Ishikawa (cell line): Measurements from ENCODE around the gene MRPS24.

Source experiments
- CEBPB ChIP-seq: IDR thresholded peaks from 2 replicates; pipeline ENCODE4 v1.6.1; 2012
- CREB1 ChIP-seq: IDR thresholded peaks from 2 replicates; pipeline ENCODE4 v1.6.1; 2012; ENCODE audit warnings: low read depth
- EGR1 ChIP-seq: IDR thresholded peaks from 2 replicates; pipeline ENCODE4 v1.6.1; 2012
- EP300 ChIP-seq: IDR thresholded peaks from 2 replicates; pipeline ENCODE4 v1.6.1; 2012; ENCODE audit warnings: borderline replicate concordance
- FOXM1 ChIP-seq: IDR thresholded peaks from 2 replicates; pipeline ENCODE4 v1.6.1; 2012; ENCODE audit warnings: low read depth, borderline replicate concordance
- MAX ChIP-seq: IDR thresholded peaks from 2 replicates; pipeline ENCODE4 v1.6.1; 2012
- NFIC ChIP-seq: IDR thresholded peaks from 2 replicates; pipeline ENCODE4 v1.6.1; 2012
- RAD21 ChIP-seq: IDR thresholded peaks from 2 replicates; pipeline ENCODE4 v1.6.1; 2012; ENCODE audit warnings: low read depth
- TAF1 ChIP-seq: IDR thresholded peaks from 2 replicates; pipeline ENCODE4 v1.6.1; 2012; ENCODE audit warnings: low read depth, mild to moderate bottlenecking
- TCF12 ChIP-seq: IDR thresholded peaks from 2 replicates; pipeline ENCODE4 v1.6.1; 2012; ENCODE audit warnings: low read depth
- TEAD4 ChIP-seq: IDR thresholded peaks from 2 replicates; pipeline ENCODE4 v1.6.1; 2012
- YY1 ChIP-seq: IDR thresholded peaks from 2 replicates; pipeline ENCODE4 v1.6.1; 2012; ENCODE audit warnings: low read depth
- ZBTB7A ChIP-seq: IDR thresholded peaks from 2 replicates; pipeline ENCODE4 v1.6.1; 2012; ENCODE audit warnings: low read depth
- TF ChIP-seq, protein P1 (sequence below): IDR thresholded peaks from 2 replicates; pipeline ENCODE4 v1.6.1; 2012
- TF ChIP-seq, protein P2 (sequence below): IDR thresholded peaks from 2 replicates; pipeline ENCODE4 v1.6.1; 2012; ENCODE audit warnings: low read depth, mild to moderate bottlenecking

MRPS24 gene

GRCh38 chr7:43905956-43906330, 36.6 kb upstream of the MRPS24 start:
- TF ChIP-seq, protein P1, sequence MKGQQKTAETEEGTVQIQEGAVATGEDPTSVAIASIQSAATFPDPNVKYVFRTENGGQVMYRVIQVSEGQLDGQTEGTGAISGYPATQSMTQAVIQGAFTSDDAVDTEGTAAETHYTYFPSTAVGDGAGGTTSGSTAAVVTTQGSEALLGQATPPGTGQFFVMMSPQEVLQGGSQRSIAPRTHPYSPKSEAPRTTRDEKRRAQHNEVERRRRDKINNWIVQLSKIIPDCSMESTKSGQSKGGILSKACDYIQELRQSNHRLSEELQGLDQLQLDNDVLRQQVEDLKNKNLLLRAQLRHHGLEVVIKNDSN = no peak
- no peak for TF ChIP-seq NFIC

- TF ChIP-seq ZBTB7A (no peak), CREB1 (no peak), CEBPB (no peak), FOXM1 (no peak), EP300 (no peak), YY1 (no peak), TCF12 (no peak), MAX (no peak), TEAD4 (no peak), NFIC (no peak)
- TF ChIP-seq, protein P1 = no peak
- TF ChIP-seq, protein P2, sequence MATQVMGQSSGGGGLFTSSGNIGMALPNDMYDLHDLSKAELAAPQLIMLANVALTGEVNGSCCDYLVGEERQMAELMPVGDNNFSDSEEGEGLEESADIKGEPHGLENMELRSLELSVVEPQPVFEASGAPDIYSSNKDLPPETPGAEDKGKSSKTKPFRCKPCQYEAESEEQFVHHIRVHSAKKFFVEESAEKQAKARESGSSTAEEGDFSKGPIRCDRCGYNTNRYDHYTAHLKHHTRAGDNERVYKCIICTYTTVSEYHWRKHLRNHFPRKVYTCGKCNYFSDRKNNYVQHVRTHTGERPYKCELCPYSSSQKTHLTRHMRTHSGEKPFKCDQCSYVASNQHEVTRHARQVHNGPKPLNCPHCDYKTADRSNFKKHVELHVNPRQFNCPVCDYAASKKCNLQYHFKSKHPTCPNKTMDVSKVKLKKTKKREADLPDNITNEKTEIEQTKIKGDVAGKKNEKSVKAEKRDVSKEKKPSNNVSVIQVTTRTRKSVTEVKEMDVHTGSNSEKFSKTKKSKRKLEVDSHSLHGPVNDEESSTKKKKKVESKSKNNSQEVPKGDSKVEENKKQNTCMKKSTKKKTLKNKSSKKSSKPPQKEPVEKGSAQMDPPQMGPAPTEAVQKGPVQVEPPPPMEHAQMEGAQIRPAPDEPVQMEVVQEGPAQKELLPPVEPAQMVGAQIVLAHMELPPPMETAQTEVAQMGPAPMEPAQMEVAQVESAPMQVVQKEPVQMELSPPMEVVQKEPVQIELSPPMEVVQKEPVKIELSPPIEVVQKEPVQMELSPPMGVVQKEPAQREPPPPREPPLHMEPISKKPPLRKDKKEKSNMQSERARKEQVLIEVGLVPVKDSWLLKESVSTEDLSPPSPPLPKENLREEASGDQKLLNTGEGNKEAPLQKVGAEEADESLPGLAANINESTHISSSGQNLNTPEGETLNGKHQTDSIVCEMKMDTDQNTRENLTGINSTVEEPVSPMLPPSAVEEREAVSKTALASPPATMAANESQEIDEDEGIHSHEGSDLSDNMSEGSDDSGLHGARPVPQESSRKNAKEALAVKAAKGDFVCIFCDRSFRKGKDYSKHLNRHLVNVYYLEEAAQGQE = no peak
Observed at GRCh38 chr7:43905209-43905946, 36.1 kb upstream of the MRPS24 start.

DNA sequence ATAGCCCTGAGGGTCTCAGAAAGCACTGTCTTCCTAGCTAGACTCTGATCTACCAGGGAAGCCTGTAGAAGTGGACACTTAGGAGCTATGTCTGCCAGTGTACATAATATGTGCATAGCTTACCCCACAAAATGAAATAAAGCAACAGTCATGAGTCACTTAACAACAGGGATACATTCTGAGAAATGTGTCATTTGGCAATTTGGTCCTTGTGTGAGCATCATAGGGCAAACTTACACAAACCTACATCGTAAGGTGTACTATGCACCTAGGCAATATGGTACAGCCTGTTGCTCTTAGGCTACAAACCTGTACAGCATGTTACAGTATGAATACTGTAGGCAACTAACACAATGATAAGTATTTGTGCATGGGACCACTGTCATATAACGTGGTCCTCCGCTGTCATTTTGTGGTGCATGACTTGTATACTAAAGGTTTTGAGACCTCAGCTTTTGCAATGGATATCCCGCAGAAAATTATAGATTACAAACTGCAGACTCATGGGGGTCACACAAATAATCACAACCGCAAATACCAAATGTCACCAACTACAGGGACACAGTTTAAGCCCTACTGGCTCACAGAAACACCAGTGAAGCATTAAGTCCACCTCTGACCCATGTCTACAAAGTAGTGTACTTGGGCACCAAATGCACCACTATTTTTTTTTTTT, 35.4 kb upstream of the MRPS24 start:
- no peak for TF ChIP-seq NFIC
- TF ChIP-seq MAX = no peak
- TF ChIP-seq, protein P2 = no peak
- no peak for TF ChIP-seq TCF12
- TF ChIP-seq CREB1 = no peak
- TF ChIP-seq ZBTB7A = no peak
- TF ChIP-seq, protein P1 = no peak
- no peak for TF ChIP-seq TEAD4
- no peak for TF ChIP-seq EGR1
- TF ChIP-seq EP300 = no peak
- no peak for TF ChIP-seq YY1
- TF ChIP-seq RAD21 = no peak
- no peak for TF ChIP-seq TAF1
- no peak for TF ChIP-seq FOXM1
- TF ChIP-seq CEBPB = no peak

GRCh38 chr7:43902542-43903054, 33.3 kb upstream of the MRPS24 start:
- TF ChIP-seq TAF1 (no peak), FOXM1 (no peak), EGR1 (no peak), ZBTB7A (no peak), CREB1 (no peak), RAD21 (no peak), TCF12 (no peak), NFIC (no peak), CEBPB (no peak), EP300 (no peak), MAX (no peak), TEAD4 (no peak), YY1 (no peak)
- TF ChIP-seq, protein P2 = no peak
- TF ChIP-seq, protein P1 = no peak
